ENCODE data around the gene UBN1.

DNA sequence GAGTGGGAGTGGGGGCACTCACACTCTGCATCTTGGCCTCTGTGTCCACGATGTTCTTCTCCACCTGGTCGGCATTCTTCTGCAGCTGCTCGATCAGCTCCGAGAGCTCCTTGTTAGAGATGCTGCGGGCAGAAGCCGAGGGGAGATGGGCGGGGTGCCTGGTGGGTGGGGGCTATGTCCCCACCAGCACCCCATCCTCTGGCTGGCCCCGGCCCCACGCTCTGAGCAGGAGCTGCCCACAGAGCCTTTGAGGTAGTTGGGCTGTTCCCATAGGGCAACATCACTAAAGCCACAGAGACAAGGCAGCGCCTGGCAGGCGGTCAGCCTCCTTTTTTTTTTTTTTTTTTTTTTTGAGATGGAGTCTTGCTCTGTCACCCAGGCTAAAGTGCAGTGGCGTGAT is 63.5 kb downstream of the UBN1 start:
- TF ChIP-seq POLR2A (IDR thresholded peaks at IDR 0.05; ENCODE audit: low read depth): no peak
- TF ChIP-seq, protein P1, sequence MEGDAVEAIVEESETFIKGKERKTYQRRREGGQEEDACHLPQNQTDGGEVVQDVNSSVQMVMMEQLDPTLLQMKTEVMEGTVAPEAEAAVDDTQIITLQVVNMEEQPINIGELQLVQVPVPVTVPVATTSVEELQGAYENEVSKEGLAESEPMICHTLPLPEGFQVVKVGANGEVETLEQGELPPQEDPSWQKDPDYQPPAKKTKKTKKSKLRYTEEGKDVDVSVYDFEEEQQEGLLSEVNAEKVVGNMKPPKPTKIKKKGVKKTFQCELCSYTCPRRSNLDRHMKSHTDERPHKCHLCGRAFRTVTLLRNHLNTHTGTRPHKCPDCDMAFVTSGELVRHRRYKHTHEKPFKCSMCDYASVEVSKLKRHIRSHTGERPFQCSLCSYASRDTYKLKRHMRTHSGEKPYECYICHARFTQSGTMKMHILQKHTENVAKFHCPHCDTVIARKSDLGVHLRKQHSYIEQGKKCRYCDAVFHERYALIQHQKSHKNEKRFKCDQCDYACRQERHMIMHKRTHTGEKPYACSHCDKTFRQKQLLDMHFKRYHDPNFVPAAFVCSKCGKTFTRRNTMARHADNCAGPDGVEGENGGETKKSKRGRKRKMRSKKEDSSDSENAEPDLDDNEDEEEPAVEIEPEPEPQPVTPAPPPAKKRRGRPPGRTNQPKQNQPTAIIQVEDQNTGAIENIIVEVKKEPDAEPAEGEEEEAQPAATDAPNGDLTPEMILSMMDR (IDR thresholded peaks at IDR 0.05): no peak

Measured in esophagus muscularis mucosa (tissue), 3 donors.